Measurements from ENCODE around the gene CCR8. TPM values are rescaled to one million over a fixed set of nuclear protein-coding genes. Genes with fewer than 3 reads are reported as not detected.

Gene CCR8
- polyA plus RNA-seq, 1 donor from 2014 or later = not detected

DNA sequence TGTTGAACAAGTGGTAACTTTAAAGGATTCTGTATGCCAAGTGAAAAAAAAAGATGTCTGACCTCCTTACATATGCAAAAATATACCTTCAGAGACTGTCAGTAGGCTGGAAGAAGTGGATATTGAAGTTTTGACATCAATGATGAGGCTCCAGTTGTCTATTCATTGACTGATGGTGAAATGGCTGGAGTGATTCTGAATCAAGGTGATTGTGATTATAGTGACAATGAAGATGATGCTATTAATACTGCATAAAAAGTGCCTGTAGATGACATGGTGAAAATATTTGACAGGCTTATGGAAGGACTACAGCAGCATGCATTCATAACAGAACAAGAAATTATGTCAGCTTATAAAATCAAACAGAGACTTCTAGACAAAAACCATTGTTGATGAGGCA is 4.1 kb downstream of the CCR8 start:
- Histone ChIP-seq H3K9ac (ENCODE audit: low read length) (no peak overlapping the region), H3K9me2 (ENCODE audit: insufficient read depth, low read length) (no peaks in the 10 kb centered on the region), H3K4me2 (ENCODE audit: low read length) (no peak overlapping the region), H2AFZ (ENCODE audit: low read depth, low read length) (no peak overlapping the region), H3F3A (ENCODE audit: insufficient read depth, low read length, poor library complexity, severe bottlenecking) (no peaks in the 10 kb centered on the region), H3K27me3 (ENCODE audit: insufficient read depth, low read depth, low read length) (no peaks in the 10 kb centered on the region), H3K4me3 (ENCODE audit: low read length) (no peak overlapping the region), H3K79me2 (replicated peaks; ENCODE audit: insufficient read depth, low read length) (no peaks in the 10 kb centered on the region), H3K9me3 (ENCODE audit: low read length) (peaks cover 3% of the 10 kb centered on the region), H4K20me1 (ENCODE audit: insufficient read depth) (no peaks in the 10 kb centered on the region), H3K27ac (ENCODE audit: low read length) (no peak overlapping the region), H3K36me3 (ENCODE audit: insufficient read depth, low read length) (no peaks in the 10 kb centered on the region)
- TF ChIP-seq EZH2 (IDR thresholded peaks at IDR 0.05; ENCODE audit: borderline replicate concordance, insufficient read depth, low read length, poor library complexity, severe bottlenecking) (no peak), SMC3 (conservative IDR thresholded peaks at IDR 0.05; ENCODE audit: poor library complexity) (no peak), MXI1 (conservative IDR thresholded peaks at IDR 0.05; ENCODE audit: poor library complexity, severe bottlenecking) (no peak), POLR2AphosphoS5 (IDR thresholded peaks at IDR 0.05) (no peak), EP300 (conservative IDR thresholded peaks at IDR 0.05; ENCODE audit: poor library complexity, severe bottlenecking) (peak; percentile 90)
- TF ChIP-seq, protein P1, sequence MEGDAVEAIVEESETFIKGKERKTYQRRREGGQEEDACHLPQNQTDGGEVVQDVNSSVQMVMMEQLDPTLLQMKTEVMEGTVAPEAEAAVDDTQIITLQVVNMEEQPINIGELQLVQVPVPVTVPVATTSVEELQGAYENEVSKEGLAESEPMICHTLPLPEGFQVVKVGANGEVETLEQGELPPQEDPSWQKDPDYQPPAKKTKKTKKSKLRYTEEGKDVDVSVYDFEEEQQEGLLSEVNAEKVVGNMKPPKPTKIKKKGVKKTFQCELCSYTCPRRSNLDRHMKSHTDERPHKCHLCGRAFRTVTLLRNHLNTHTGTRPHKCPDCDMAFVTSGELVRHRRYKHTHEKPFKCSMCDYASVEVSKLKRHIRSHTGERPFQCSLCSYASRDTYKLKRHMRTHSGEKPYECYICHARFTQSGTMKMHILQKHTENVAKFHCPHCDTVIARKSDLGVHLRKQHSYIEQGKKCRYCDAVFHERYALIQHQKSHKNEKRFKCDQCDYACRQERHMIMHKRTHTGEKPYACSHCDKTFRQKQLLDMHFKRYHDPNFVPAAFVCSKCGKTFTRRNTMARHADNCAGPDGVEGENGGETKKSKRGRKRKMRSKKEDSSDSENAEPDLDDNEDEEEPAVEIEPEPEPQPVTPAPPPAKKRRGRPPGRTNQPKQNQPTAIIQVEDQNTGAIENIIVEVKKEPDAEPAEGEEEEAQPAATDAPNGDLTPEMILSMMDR (IDR thresholded peaks at IDR 0.05; ENCODE audit: poor library complexity, severe bottlenecking) = no peak

DNA sequence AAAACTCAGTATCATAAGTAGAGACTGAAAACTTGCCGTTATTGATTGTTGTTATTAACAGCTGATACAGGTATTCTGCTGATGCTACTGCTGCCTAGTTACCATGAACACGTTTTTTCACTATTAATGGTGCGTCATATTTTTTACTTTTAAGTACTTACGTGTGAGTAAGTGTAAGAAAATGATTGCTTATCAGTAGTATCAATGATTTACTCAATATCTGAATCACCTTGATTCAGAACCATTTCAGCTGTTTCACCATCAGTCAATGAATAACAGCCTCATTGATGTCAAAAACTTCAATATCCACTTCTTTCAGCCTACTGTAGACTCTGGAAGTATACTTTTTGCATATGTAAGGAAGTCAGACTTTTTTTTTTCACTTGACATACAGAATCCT is 4.7 kb downstream of the CCR8 start:
- no peaks in the 10 kb centered on the region for H3K9me2 ChIP-seq (ENCODE audit: insufficient read depth, low read length)

More for the DNA sequence above, 4.7 kb downstream of the CCR8 start:
- Histone ChIP-seq H3K9me3 (ENCODE audit: low read length) (peaks cover 3% of the 10 kb centered on the region), H3F3A (ENCODE audit: insufficient read depth, low read length, poor library complexity, severe bottlenecking) (no peaks in the 10 kb centered on the region), H3K36me3 (ENCODE audit: insufficient read depth, low read length) (no peaks in the 10 kb centered on the region), H3K79me2 (replicated peaks; ENCODE audit: insufficient read depth, low read length) (no peaks in the 10 kb centered on the region), H3K9ac (ENCODE audit: low read length) (no peak overlapping the region), H3K4me3 (ENCODE audit: low read length) (no peak overlapping the region), H3K27me3 (ENCODE audit: insufficient read depth, low read depth, low read length) (no peaks in the 10 kb centered on the region), H3K4me2 (ENCODE audit: low read length) (no peak overlapping the region), H3K27ac (ENCODE audit: low read length) (no peak overlapping the region), H2AFZ (ENCODE audit: low read depth, low read length) (no peak overlapping the region), H4K20me1 (ENCODE audit: insufficient read depth) (no peaks in the 10 kb centered on the region)
- TF ChIP-seq MXI1 (conservative IDR thresholded peaks at IDR 0.05; ENCODE audit: poor library complexity, severe bottlenecking) (no peak), POLR2AphosphoS5 (IDR thresholded peaks at IDR 0.05) (no peak), TAF1 (IDR thresholded peaks at IDR 0.05; ENCODE audit: low read depth) (no peak), EP300 (conservative IDR thresholded peaks at IDR 0.05; ENCODE audit: poor library complexity, severe bottlenecking) (no peak), SMC3 (conservative IDR thresholded peaks at IDR 0.05; ENCODE audit: poor library complexity) (no peak), EZH2 (IDR thresholded peaks at IDR 0.05; ENCODE audit: borderline replicate concordance, insufficient read depth, low read length, poor library complexity, severe bottlenecking) (no peak), RAD21 (conservative IDR thresholded peaks at IDR 0.05) (no peak)
- TF ChIP-seq, protein P1 (IDR thresholded peaks at IDR 0.05; ENCODE audit: poor library complexity, severe bottlenecking) = no peak
- TF ChIP-seq, protein P2, sequence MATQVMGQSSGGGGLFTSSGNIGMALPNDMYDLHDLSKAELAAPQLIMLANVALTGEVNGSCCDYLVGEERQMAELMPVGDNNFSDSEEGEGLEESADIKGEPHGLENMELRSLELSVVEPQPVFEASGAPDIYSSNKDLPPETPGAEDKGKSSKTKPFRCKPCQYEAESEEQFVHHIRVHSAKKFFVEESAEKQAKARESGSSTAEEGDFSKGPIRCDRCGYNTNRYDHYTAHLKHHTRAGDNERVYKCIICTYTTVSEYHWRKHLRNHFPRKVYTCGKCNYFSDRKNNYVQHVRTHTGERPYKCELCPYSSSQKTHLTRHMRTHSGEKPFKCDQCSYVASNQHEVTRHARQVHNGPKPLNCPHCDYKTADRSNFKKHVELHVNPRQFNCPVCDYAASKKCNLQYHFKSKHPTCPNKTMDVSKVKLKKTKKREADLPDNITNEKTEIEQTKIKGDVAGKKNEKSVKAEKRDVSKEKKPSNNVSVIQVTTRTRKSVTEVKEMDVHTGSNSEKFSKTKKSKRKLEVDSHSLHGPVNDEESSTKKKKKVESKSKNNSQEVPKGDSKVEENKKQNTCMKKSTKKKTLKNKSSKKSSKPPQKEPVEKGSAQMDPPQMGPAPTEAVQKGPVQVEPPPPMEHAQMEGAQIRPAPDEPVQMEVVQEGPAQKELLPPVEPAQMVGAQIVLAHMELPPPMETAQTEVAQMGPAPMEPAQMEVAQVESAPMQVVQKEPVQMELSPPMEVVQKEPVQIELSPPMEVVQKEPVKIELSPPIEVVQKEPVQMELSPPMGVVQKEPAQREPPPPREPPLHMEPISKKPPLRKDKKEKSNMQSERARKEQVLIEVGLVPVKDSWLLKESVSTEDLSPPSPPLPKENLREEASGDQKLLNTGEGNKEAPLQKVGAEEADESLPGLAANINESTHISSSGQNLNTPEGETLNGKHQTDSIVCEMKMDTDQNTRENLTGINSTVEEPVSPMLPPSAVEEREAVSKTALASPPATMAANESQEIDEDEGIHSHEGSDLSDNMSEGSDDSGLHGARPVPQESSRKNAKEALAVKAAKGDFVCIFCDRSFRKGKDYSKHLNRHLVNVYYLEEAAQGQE (IDR thresholded peaks at IDR 0.05; ENCODE audit: borderline replicate concordance) = no peak

All from neural cell (in vitro differentiated cells).